ENCODE data around the gene ANKRD28.

DNA sequence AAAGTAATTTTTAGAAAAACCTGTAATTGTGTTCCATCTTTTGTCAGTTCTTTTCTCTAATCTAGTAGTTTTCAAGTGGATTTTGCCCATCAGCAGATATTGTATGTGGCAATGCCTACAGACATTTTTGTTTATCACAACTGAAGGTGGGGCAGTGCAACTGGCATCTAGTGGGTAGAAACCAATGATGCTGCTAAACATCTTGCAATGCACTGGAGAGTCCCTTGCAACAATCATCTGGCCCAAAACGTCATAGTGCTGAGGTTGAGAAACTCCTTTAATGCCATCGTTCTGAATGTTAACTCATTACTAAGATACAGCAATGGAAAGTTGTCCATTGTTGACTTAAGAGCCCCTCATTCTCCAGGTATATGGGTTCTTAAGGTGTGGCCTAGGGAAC, 116.1 kb downstream of the ANKRD28 start:
- TF ChIP-seq, protein P1, sequence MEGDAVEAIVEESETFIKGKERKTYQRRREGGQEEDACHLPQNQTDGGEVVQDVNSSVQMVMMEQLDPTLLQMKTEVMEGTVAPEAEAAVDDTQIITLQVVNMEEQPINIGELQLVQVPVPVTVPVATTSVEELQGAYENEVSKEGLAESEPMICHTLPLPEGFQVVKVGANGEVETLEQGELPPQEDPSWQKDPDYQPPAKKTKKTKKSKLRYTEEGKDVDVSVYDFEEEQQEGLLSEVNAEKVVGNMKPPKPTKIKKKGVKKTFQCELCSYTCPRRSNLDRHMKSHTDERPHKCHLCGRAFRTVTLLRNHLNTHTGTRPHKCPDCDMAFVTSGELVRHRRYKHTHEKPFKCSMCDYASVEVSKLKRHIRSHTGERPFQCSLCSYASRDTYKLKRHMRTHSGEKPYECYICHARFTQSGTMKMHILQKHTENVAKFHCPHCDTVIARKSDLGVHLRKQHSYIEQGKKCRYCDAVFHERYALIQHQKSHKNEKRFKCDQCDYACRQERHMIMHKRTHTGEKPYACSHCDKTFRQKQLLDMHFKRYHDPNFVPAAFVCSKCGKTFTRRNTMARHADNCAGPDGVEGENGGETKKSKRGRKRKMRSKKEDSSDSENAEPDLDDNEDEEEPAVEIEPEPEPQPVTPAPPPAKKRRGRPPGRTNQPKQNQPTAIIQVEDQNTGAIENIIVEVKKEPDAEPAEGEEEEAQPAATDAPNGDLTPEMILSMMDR (CRISPR knock-in tag; IDR thresholded peaks at IDR 0.05) = no peak
- TF ChIP-seq YY1 (IDR thresholded peaks at IDR 0.05; ENCODE audit: insufficient read depth, insufficient replicate concordance, low read depth, low read length) (no peak), SRY (CRISPR knock-in tag; IDR thresholded peaks at IDR 0.05) (no peak), SRSF1 (optimal IDR thresholded peaks at IDR 0.05; ENCODE audit: low read depth, low read length) (no peak), ZNF782 (CRISPR knock-in tag; IDR thresholded peaks at IDR 0.05; ENCODE audit: borderline replicate concordance) (no peak)

Data from HepG2 (cell line).